ENCODE data around the gene CLDN11.

CLDN11 gene

GRCh38 chr3:170418422-170419398 lies at the start of gene CLDN11:
Gene CLDN11 (plus strand): TSS chr3:170418868. CDS start chr3:170419067, 199 bp downstream.
- no peak for DNase-seq (ENCODE audit: extremely low read depth, low read depth)
- peak within 1 kb of the TSS; percentile 50 for H3K4me3 ChIP-seq (replicated peaks; ENCODE audit: low read depth, low read length)
- no peak for TF ChIP-seq CTCF (IDR thresholded peaks at IDR 0.05; ENCODE audit: low read depth, low read length, missing control alignments)

GRCh38 chr3:170368921-170369320 lies 49.7 kb upstream of the CLDN11 start:
- TF ChIP-seq CTCF (IDR thresholded peaks at IDR 0.05; ENCODE audit: low read depth, low read length, missing control alignments) = peak; percentile 24
- no peak overlapping the region for H3K4me3 ChIP-seq (replicated peaks; ENCODE audit: low read depth, low read length)
- no peak for DNase-seq (ENCODE audit: extremely low read depth, low read depth)

DNA sequence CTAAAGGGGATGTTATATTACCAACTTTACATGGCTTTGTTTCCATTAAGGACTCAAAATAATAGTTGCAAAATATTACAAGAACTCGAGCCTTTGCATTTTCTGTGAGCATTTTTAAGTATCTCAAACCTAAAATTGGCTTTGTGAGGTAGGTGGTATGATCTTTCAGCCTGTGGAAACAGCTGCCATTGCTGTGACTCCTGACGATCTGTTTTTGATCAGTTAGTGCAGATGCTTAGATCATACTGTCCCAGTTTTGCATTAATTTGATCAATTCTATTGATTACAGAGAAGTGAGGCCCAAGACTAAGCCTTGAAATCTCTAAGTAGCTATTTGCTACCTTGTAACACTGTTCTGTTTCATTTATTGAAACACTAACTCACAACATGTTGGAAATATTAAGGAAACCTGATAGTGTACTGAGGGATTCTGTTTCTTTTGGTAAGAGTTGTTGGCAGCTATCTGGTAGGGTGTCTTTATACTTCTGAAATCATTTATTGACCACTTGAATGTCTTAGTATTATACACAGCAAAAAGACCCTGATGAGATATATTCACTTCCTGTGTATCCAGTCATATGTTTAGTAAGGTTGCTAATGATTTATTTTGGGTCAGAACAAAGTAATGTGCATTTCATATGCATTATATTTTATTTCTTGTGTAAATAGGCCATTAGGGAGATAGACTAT lies 46.3 kb upstream of the CLDN11 start:
- no peak for TF ChIP-seq CTCF (IDR thresholded peaks at IDR 0.05; ENCODE audit: low read depth, low read length, missing control alignments)
- DNase-seq (ENCODE audit: extremely low read depth, low read depth) = no peak
- H3K4me3 ChIP-seq (replicated peaks; ENCODE audit: low read depth, low read length) = no peak overlapping the region

DNA sequence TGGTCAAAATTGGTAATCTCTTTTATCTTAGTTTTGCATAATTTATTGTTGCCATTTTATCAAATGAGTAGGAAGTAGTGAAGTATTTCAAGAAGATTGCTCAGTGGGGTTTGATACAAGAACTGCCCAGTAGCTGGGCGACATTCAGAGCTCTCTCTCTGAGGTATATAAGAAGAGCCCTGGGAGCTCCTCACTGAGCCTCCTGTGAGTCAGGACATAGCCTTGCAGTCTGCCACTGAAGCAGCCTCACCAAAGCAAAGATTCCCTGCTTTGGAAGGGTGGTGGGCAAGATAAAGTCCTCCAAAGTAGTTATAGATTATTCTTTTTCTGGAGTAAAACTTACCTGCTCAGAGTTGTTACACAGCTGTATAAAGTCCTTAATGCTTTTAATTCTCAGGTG lies 35.1 kb upstream of the CLDN11 start:
- no peak overlapping the region for H3K4me3 ChIP-seq (replicated peaks; ENCODE audit: low read depth, low read length)
- DNase-seq (ENCODE audit: extremely low read depth, low read depth) = no peak
- TF ChIP-seq CTCF (IDR thresholded peaks at IDR 0.05; ENCODE audit: low read depth, low read length, missing control alignments) = no peak

- TF ChIP-seq CTCF (IDR thresholded peaks at IDR 0.05; ENCODE audit: low read depth, low read length, missing control alignments) = no peak
- no peak for DNase-seq (ENCODE audit: extremely low read depth, low read depth)
- H3K4me3 ChIP-seq (replicated peaks; ENCODE audit: low read depth, low read length) = no peak overlapping the region
Measured at GRCh38 chr3:170386468-170386867, 32.2 kb upstream of the CLDN11 start.

DNA sequence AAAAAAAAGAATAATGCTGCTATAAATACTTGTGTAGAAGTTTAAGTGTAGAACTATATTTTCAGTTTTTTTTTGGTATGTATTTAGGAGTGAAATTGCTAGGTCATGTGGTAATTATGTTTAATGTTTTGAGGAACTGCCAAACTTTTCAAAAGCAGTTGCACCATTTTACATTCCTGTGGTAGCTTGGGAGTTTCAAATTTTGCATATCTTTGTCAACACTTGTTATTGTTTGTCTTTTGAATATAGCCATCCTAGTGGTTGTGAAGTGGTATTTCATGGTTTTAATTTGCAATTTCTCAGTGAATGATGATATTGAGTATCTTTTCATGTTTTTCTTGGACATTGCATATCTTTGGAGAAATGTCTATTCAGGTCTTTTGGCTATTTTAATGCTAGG lies 30.7 kb upstream of the CLDN11 start:
- no peak for DNase-seq (ENCODE audit: extremely low read depth, low read depth)
- no peak overlapping the region for H3K4me3 ChIP-seq (replicated peaks; ENCODE audit: low read depth, low read length)
- TF ChIP-seq CTCF (IDR thresholded peaks at IDR 0.05; ENCODE audit: low read depth, low read length, missing control alignments) = no peak

Data from HFF-Myc (cell line).